HCT116 (cell line): ENCODE results near the gene RFTN1. TPM values are rescaled to one million over a fixed set of nuclear protein-coding genes. Genes with fewer than 3 reads are reported as not detected.

Experiments
- ATAC-seq: fragments of 200-7000 bp; cut with Tn5 transposase; 2 replicates; pipeline ENCODE4 v1.9.1; 2020; ENCODE audit warnings: mild to moderate bottlenecking, moderate library complexity
- BruUV-seq: library from RNA; stranded (reverse); fragments of 400-500 nt; replicated peaks from 2 replicates; lab custom pipeline; 2021; lab: Mats Ljungman, UMichigan
- CTCF ChIA-PET: fragments of 300-600 bp; sonication (Branson Sonifier 250); formaldehyde crosslinking; loops from one replicate; lab custom pipeline; 2021; ENCODE audit warnings: antibody characterized with exemption; lab: Charles Lee
- POLR2A ChIA-PET: fragments of 300-600, 350-600 bp; sonication (Branson Sonifier 250); formaldehyde crosslinking; loops from one replicate; lab custom pipeline; 2021; ENCODE audit warnings: antibody characterized with exemption; lab: Charles Lee
- RAD21 ChIA-PET, 2 experiments: fragments of 300-600 bp; sonication (Branson Sonifier 250); formaldehyde crosslinking; loops; one replicate each; lab custom pipeline; 2023; ENCODE audit warnings: low total read pairs in 2 of 2; ENCODE audit not compliant: uncharacterized antibody in 2 of 2, unreplicated experiment in 2 of 2, low non-redundant PET in 1 of 2; lab: Charles Lee
- DNase-seq: peaks from one replicate; pipeline ENCODE4 v3.0.0-alpha.2; 2010; ENCODE audit warnings: low read depth, low spot score
- H2AFZ ChIP-seq: fragments of 200-600 bp; shearing (Covaris generic), sonication (generic); 2 replicates; pipeline ENCODE4 v1.6.1; 2017; ENCODE audit warnings: low read depth, mixed run types, mixed read lengths, antibody characterized with exemption, low read length; ENCODE audit not compliant: poor library complexity, severe bottlenecking
- H3K27ac ChIP-seq: 2 replicates; pipeline ENCODE4 v1.5.1; 2012; ENCODE audit warnings: low read depth, low read length
- H3K27me3 ChIP-seq: fragments of 200-600 bp; sonication (generic); 2 replicates; pipeline ENCODE4 v1.6.1; 2016; ENCODE audit warnings: mixed run types, low read length, mixed read lengths; ENCODE audit not compliant: insufficient read depth
- H3K36me3 ChIP-seq, 2 experiments: fragments of 200-500 bp in 1 of 2; fragments of 200-600 bp in 1 of 2; sonication (Bioruptor generic) in 1 of 2; sonication (generic) in 1 of 2; 2 replicates each; pipeline versions ENCODE4 v1.5.1 to v1.6.1; 2014 to 2016; ENCODE audit warnings: low read length in 2 of 2, inconsistent platforms in 1 of 2, mixed read lengths in 1 of 2, mixed run types in 1 of 2; ENCODE audit not compliant: insufficient read depth in 2 of 2, control insufficient read depth in 1 of 2
- H3K4me1 ChIP-seq, 2 experiments: fragments of 200-600 bp in 1 of 2; sonication (generic) in 1 of 2; 2 replicates each; pipeline versions ENCODE4 v1.5.1 to v1.6.1; 2012 to 2017; ENCODE audit warnings: low read length in 2 of 2, inconsistent platforms in 1 of 2, mild to moderate bottlenecking in 1 of 2, mixed read lengths in 1 of 2, mixed run types in 1 of 2, moderate library complexity in 1 of 2; ENCODE audit not compliant: insufficient read depth in 2 of 2, control insufficient read depth in 1 of 2
- H3K4me2 ChIP-seq: fragments of 200-600 bp; sonication (generic); 2 replicates; pipeline ENCODE4 v1.6.1; 2017; ENCODE audit warnings: mixed run types, low read length, mixed read lengths
- H3K4me3 ChIP-seq, 2 experiments: fragments of 200-600 bp in 1 of 2; sonication (generic) in 1 of 2; replicated peaks in 1 of 2; 2 replicates each; pipeline ENCODE4 v1.5.1; 2011 to 2016; ENCODE audit warnings: low read length in 2 of 2, control low read depth in 1 of 2, low read depth in 1 of 2, mild to moderate bottlenecking in 1 of 2, mixed read lengths in 1 of 2, mixed run types in 1 of 2
- H3K79me2 ChIP-seq: fragments of 200-600 bp; sonication (generic); 2 replicates; pipeline ENCODE4 v1.6.1; 2017; ENCODE audit warnings: mild to moderate bottlenecking, mixed run types, low read length, moderate library complexity, mixed read lengths; ENCODE audit not compliant: insufficient read depth
- H3K9ac ChIP-seq: fragments of 200-600 bp; sonication (generic); 2 replicates; pipeline ENCODE4 v1.6.1; 2016; ENCODE audit warnings: low read length, mixed read lengths
- H3K9me2 ChIP-seq: fragments of 200-600 bp; sonication (generic), shearing (Covaris generic); 2 replicates; pipeline ENCODE4 v1.6.1; 2017; ENCODE audit warnings: mixed run types, mild to moderate bottlenecking, moderate library complexity; ENCODE audit not compliant: insufficient read depth
- H3K9me3 ChIP-seq, 2 experiments: fragments of 200-500 bp in 1 of 2; fragments of 200-600 bp in 1 of 2; sonication (Bioruptor generic) in 1 of 2; sonication (generic) in 1 of 2; 2 replicates each; pipeline ENCODE4 v1.6.1; 2014 to 2017; ENCODE audit warnings: low read length in 2 of 2, mixed read lengths in 2 of 2, inconsistent platforms in 1 of 2, low read depth in 1 of 2, mild to moderate bottlenecking in 1 of 2, mixed run types in 1 of 2, moderate library complexity in 1 of 2; ENCODE audit not compliant: control insufficient read depth in 1 of 2, insufficient read depth in 1 of 2
- H4K20me1 ChIP-seq: fragments of 200-600 bp; sonication (generic), shearing (Covaris generic); 2 replicates; pipeline ENCODE4 v1.6.1; 2017; ENCODE audit warnings: mixed run types, mild to moderate bottlenecking, moderate library complexity; ENCODE audit not compliant: insufficient read depth
- CBX3 ChIP-seq: IDR thresholded peaks from 2 replicates; pipeline ENCODE4 v1.6.1; 2012; ENCODE audit warnings: low read depth
- CEBPB ChIP-seq: IDR thresholded peaks from 2 replicates; pipeline ENCODE4 v1.6.1; 2012; ENCODE audit warnings: low read depth
- EGR1 ChIP-seq: IDR thresholded peaks from 2 replicates; pipeline ENCODE4 v1.6.1; 2012; ENCODE audit warnings: low read depth
- ELF1 ChIP-seq: IDR thresholded peaks from 2 replicates; pipeline ENCODE4 v1.6.1; 2012; ENCODE audit warnings: low read depth, borderline replicate concordance
- EZH2 ChIP-seq: fragments of 200-600 bp; sonication (generic); IDR thresholded peaks from 2 replicates; pipeline ENCODE4 v1.6.1; 2017; ENCODE audit warnings: antibody characterized with exemption, mixed run types
- JUND ChIP-seq: IDR thresholded peaks from 2 replicates; pipeline ENCODE4 v1.6.1; 2012
- MAX ChIP-seq: IDR thresholded peaks from 2 replicates; pipeline ENCODE4 v1.6.1; 2012
- POLR2A ChIP-seq: IDR thresholded peaks from 2 replicates; pipeline ENCODE4 v1.7.0; 2011; ENCODE audit warnings: borderline replicate concordance; ENCODE audit not compliant: insufficient read depth, insufficient read length; ENCODE audit errors: extremely low read depth
- POLR2AphosphoS5 ChIP-seq: IDR thresholded peaks from 2 replicates; pipeline ENCODE4 v1.6.1; 2011; ENCODE audit warnings: mild to moderate bottlenecking, low read depth, low read length, moderate library complexity
- RAD21 ChIP-seq: IDR thresholded peaks from 2 replicates; pipeline ENCODE4 v1.6.1; 2012; ENCODE audit warnings: low read depth, mild to moderate bottlenecking
- SIN3A ChIP-seq: IDR thresholded peaks from 2 replicates; pipeline ENCODE4 v1.6.1; 2012; ENCODE audit warnings: low read depth
- SP1 ChIP-seq: IDR thresholded peaks from 2 replicates; pipeline ENCODE4 v1.6.1; 2012; ENCODE audit warnings: low read depth
- TCF7L2 ChIP-seq: IDR thresholded peaks from 2 replicates; pipeline ENCODE4 v1.7.0; 2011; ENCODE audit warnings: borderline replicate concordance, inconsistent platforms; ENCODE audit not compliant: insufficient read depth, insufficient read length; ENCODE audit errors: extremely low read depth
- YY1 ChIP-seq: IDR thresholded peaks from 2 replicates; pipeline ENCODE4 v1.6.1; 2011; ENCODE audit warnings: low read length, low read depth, moderate library complexity, mild to moderate bottlenecking; ENCODE audit not compliant: insufficient replicate concordance; ENCODE audit errors: extremely low read depth
- ZFX ChIP-seq: fragments of 450-650 bp; IDR thresholded peaks from 2 replicates; pipeline ENCODE4 v1.6.1; 2017
- ZNF274 ChIP-seq: fragments of 200-500 bp; sonication (Bioruptor generic); IDR thresholded peaks from 2 replicates; pipeline ENCODE4 v1.6.1; 2014; ENCODE audit warnings: mild to moderate bottlenecking, low read depth, low read length, inconsistent platforms
- intact Hi-C: fragments of 100-400 bp; cut with micrococcal nuclease; formaldehyde crosslinking; loops from 2 replicates; pipeline ENCODE4 v1.10.0; 2022
- total RNA-seq: library from RNA; stranded (reverse); gene quantifications from one replicate; pipeline ENCODE4 v1.2.1, GENCODE V29; 2021; ENCODE audit not compliant: unreplicated experiment
- TF ChIP-seq, protein P1 (sequence below), 3 experiments: fragments of 200-600 bp in 1 of 3; sonication (generic) in 1 of 3; IDR thresholded peaks in 2 of 3; conservative IDR thresholded peaks in 1 of 3; 2 replicates each; pipeline ENCODE4 v1.5.1; 2012 to 2017; ENCODE audit warnings: low read depth in 2 of 3, low read length in 2 of 3, antibody characterized with exemption in 1 of 3, borderline replicate concordance in 1 of 3, control low read depth in 1 of 3, mild to moderate bottlenecking in 1 of 3, mixed read lengths in 1 of 3, mixed run types in 1 of 3, moderate library complexity in 1 of 3; ENCODE audit not compliant: insufficient read depth in 1 of 3

RFTN1 gene
- total RNA-seq, 1 experiment from 2014 or later, result 3.9 TPM

- POLR2A ChIA-PET, result no interaction called here
- H4K20me1 ChIP-seq, result no peaks in the 10 kb centered on the region
Observed at GRCh38 chr3:16370872-16371740, 142.4 kb downstream of the RFTN1 start.

DNA sequence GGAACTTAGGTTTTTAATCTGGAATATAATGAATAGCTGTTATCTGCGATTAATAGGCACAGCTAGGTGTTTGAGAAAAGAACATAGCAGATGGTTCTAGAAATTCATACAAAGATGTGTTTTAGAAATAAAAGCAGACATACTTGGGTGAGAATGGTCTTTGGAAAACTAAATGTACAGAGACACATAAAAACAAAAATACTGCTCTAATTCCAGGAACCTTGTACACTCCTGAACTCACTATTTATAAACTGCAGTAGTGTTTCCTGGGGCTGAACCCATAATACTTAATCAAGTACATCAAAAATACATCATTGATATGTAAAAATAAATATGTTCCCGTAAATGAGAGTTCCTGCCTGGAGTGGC is 143.0 kb downstream of the RFTN1 start:
- Histone ChIP-seq H3K27me3 (no peaks in the 10 kb centered on the region), H3K9me3 (no peaks in the 10 kb centered on the region), H3K36me3 (no peaks in the 10 kb centered on the region), H3K4me3 (no peak overlapping the region), H3K4me1 (peaks cover 6 to 15% of the 10 kb centered on the region in 2 experiments; a peak in 3 of 4 replicates), H3K4me2 (no peak overlapping the region; the same call in 1 of the 2 replicates), H3K27ac (no peak overlapping the region), H2AFZ (no peak overlapping the region), H3K79me2 (no peaks in the 10 kb centered on the region), H4K20me1 (no peaks in the 10 kb centered on the region), H3K9ac (no peak overlapping the region), H3K9me2 (no peaks in the 10 kb centered on the region)
- intact Hi-C loops, result no loop called here
- BruUV-seq, result no TSS peak
- ChIA-PET CTCF (no interaction called here), POLR2A (no interaction called here), RAD21 (no interaction called here)
- ATAC-seq (no peak), DNase-seq (no peak)
- TF ChIP-seq MAX, result no peak
- TF ChIP-seq SP1, result no peak
- no peak for TF ChIP-seq ZNF274
- no peak for TF ChIP-seq ZFX
- TF ChIP-seq ELF1, result no peak
- TF ChIP-seq EGR1, result no peak
- no peak for TF ChIP-seq POLR2A
- TF ChIP-seq JUND, result no peak
- no peak for TF ChIP-seq EZH2
- no peak for TF ChIP-seq CEBPB
- no peak for TF ChIP-seq POLR2AphosphoS5
- TF ChIP-seq RAD21, result no peak
- TF ChIP-seq, protein P1, sequence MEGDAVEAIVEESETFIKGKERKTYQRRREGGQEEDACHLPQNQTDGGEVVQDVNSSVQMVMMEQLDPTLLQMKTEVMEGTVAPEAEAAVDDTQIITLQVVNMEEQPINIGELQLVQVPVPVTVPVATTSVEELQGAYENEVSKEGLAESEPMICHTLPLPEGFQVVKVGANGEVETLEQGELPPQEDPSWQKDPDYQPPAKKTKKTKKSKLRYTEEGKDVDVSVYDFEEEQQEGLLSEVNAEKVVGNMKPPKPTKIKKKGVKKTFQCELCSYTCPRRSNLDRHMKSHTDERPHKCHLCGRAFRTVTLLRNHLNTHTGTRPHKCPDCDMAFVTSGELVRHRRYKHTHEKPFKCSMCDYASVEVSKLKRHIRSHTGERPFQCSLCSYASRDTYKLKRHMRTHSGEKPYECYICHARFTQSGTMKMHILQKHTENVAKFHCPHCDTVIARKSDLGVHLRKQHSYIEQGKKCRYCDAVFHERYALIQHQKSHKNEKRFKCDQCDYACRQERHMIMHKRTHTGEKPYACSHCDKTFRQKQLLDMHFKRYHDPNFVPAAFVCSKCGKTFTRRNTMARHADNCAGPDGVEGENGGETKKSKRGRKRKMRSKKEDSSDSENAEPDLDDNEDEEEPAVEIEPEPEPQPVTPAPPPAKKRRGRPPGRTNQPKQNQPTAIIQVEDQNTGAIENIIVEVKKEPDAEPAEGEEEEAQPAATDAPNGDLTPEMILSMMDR (IDR thresholded peaks at IDR 0.05 in 2 of 3, conservative IDR thresholded peaks at IDR 0.05 in 1 of 3; ENCODE audit: borderline replicate concordance in 1 of 3, insufficient read depth in 1 of 3, low read depth in 2 of 3, low read length in 2 of 3), result no peak
- TF ChIP-seq SIN3A, result no peak
- no peak for TF ChIP-seq YY1

More at GRCh38 chr3:16370872-16371740, 142.4 kb downstream of the RFTN1 start:
- ATAC-seq (no peak), DNase-seq (no peak)
- no TSS peak for BruUV-seq
- Histone ChIP-seq H3K4me3 (no peak overlapping the region), H3K27ac (no peak overlapping the region), H3K36me3 (no peaks in the 10 kb centered on the region), H3K79me2 (no peaks in the 10 kb centered on the region), H3K9me3 (no peaks in the 10 kb centered on the region), H3K4me1 (peaks cover 6 to 15% of the 10 kb centered on the region in 2 experiments; a peak in 3 of 4 replicates), H2AFZ (no peak overlapping the region), H3K4me2 (no peak overlapping the region; the same call in 1 of the 2 replicates), H3K9me2 (no peaks in the 10 kb centered on the region), H3K27me3 (no peaks in the 10 kb centered on the region), H3K9ac (no peak overlapping the region)
- CTCF ChIA-PET, result no interaction called here
- RAD21 ChIA-PET, result no interaction called here
- no peak for TF ChIP-seq ZFX
- no peak for TF ChIP-seq POLR2AphosphoS5
- no peak for TF ChIP-seq CBX3
- no peak for TF ChIP-seq MAX
- TF ChIP-seq CEBPB, result no peak
- no peak for TF ChIP-seq EGR1
- no peak for TF ChIP-seq TCF7L2
- TF ChIP-seq ZNF274, result no peak
- no peak for TF ChIP-seq SP1
- no peak for TF ChIP-seq SIN3A
- TF ChIP-seq YY1, result no peak
- intact Hi-C loops, result no loop called here
